GM19193 (cell line): ENCODE data around the gene TEKT5.

Experiments
- POLR2A ChIP-seq: IDR thresholded peaks from 4 replicates; pipeline ENCODE4 v1.6.1; 2011; ENCODE audit not compliant: insufficient read depth, insufficient read length; ENCODE audit errors: extremely low read depth

The TEKT5 gene

DNA sequence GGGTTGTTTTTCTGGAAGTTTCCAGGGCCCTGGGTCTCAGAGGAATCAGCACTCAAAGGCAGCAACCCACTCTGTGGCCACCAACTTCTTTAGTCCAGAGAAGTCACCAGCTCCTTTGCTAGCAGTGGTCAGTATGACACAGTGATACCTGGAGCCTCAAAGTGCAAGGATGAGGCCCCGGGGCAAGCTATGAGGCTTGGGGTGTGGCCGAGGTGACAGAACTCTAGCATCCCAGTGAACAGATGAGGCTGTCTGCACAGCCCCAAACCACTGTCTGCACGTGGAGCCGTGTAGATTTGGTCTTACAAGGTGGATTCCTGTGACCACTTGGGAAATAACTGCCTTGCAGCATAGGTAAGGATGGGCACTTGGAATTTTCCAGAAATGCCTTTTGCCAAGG lies 24.9 kb downstream of the TEKT5 start:
- no peak for TF ChIP-seq POLR2A

DNA sequence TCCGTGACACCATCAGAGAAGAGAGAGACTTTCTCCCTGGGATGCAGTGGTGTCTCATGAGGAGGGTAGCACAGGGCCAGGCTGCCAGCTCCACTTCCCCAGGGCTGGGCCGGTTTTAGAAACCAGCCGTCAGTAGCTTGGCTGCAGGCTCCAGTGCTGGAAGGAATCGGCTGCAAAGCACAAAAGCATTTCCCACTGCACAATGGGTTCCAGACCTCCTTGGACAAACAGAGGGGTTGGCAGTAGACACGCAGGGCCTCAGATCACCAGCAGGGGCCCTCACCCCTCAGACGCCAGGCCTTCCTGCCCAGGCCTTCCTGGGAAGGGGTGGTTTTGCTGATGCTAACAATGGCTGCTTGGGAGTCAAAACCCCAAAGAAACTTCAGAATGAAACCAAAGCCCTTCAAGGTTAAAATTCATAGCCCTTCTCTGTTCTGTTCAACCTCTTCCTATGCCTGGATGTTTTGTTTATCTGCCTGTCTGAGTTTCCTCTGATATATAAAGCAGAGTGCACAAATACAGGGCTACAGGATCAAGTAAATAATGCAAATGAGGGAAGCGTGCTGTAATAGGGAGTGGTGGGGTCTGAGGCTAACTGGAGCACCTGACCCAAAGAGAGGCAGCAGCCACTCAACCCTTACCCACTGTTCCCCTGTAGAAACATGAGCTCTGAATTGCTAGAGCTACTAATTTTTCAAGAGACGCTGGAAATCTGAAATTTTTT lies 26.2 kb downstream of the TEKT5 start:
- TF ChIP-seq POLR2A = no peak

DNA sequence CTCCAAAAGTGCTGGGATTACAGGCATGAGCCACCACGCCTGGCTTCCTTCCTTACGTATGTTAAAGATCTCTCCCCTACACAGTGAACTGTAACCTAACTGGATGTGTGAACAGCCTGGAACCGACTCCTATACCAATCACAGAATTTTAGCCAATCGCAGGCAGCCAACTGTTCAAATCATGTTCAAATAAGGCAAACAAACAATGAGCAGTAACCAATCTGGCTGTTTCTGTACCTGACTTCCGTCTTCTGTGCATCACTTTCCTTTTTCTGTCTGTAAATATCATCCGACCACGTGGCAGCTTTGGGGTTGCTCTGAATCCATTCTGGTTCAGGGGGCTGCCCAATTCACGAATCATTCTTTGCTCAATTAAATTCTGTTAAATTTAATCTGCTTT lies 27.5 kb downstream of the TEKT5 start:
- no peak for TF ChIP-seq POLR2A

DNA sequence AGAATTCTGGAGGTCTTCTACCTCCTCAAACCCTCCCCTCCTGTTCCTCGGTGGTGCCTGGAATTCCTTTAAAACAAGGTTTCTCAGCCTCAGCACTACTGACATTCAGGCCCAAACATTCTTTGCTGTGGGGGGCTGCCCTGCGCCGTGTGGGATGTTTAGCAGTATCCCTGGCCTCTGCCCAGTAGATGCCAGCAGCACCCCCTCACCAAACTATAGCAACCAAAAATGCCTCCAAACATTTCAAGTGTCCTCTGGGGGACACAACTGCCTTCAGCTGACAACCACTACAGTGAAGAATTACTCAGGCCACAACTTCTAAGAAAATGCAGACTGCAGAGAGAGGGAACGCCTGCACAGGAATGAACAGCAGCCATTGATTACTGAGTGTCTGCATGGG lies 28.4 kb downstream of the TEKT5 start:
- no peak for TF ChIP-seq POLR2A

DNA sequence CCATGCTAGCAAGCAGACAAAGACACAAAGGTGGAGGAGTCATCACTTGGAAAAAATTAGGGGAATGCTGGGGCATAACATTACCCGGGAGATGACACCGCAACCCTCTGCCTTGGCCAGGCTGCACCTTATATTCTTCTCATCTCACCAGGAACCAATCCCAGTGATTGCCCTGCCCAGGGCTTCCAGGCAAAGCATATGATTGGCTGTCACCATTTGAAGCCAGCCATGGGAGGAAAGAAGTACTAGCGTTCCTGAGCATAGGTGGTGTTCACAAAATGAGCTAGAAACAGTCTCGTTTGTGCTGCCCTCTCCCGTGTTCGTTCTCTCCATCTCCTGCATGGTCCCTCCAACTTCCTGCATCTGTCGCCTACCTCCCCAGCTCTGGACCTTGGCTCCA lies 29.6 kb downstream of the TEKT5 start:
- no peak for TF ChIP-seq POLR2A

DNA sequence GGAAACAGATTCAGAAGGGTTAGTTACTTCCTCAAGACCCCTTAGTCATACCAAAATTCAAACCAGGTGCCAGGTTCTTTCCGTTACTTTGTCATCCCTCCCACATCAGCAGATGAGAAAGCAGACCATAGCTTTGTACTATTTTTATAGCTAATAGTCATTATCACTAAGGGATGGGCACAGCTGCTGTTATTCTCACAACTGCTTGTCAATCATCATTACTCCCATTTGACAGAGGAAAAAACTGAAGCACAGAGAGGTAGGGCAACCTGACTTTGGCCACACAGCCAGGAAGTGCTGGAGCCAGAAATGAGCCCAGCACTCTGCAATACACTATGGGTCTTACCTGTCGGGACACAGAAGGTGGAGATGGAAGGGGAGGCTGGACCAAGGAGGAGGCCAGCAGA lies 30.0 kb downstream of the TEKT5 start:
- no peak for TF ChIP-seq POLR2A

DNA sequence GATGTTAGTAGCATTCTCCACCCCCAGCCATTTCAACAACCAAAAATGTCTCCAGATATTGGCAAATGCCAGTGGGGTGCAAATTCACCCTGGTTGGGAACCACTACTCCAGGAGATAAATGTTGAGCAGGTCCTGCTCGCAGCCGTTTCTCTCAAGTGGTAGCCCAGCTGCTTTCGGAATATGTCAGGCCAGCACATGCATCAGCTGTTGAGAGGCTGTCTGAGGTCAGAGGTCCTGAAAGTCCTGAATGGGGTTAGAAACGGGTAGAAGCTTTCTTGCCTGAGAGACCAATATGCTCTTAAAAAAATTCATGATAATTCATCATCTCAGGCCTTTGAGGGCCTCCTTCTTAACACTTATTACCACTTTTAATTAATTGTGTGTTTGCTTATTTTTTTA lies 31.0 kb downstream of the TEKT5 start:
- TF ChIP-seq POLR2A = no peak

DNA sequence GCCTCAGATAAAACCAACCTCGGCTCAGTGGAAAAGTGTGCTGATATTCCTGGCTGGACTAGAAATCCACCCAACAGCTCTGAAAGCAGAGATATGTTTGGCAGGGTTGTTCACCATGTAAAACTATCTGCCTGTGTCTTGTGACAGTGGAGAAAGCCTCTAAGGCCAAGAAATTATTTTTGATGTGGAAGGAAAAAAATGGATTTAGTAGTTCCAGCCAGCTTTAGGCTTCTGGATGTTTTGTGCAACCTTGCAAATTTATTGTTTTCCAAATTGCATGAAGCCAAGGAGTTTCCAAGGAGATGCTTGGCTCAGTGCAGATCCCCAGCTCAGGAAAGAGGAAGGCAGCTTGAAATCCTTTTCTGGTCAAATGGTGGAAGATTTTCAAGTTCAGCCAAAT lies 31.6 kb downstream of the TEKT5 start:
- TF ChIP-seq POLR2A = no peak

DNA sequence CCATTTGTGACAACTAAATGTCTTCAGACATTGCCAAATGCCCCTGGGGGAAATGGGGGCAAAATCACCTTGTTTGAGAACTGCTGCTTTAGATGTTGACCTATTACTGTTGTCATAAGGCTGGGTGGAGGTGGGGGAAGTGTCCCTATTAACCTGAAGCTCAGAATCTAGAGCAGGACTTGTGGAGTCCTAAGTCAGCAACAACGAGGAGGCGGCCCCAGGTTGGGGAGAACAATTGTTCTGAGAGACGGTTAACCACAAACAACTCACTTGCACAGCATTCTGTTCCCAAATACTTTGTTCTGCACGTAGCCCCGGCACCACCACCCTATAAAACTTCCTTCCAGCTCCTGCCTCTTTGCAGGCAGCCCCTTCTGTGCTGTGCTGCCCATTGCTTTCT lies 32.5 kb downstream of the TEKT5 start:
- no peak for TF ChIP-seq POLR2A

DNA sequence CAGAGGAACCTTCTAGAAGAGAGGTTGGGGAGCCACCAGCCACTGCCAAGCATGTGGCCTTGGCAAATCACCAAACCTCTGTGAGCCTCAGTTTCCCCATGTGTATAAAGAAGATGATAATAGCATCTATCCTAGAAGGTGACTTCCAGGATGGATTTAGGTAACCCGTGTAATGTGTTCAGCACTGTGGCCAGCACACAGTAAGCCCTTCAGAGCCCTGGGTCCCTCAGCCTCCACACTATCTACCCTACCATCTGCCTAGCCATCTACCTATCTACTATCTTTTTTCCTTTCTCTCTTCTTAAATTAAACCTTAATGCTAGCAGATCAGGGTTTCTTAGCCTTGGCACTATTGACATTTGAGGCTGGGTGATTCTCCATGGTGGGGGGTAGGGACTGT lies 33.0 kb downstream of the TEKT5 start:
- no peak for TF ChIP-seq POLR2A

DNA sequence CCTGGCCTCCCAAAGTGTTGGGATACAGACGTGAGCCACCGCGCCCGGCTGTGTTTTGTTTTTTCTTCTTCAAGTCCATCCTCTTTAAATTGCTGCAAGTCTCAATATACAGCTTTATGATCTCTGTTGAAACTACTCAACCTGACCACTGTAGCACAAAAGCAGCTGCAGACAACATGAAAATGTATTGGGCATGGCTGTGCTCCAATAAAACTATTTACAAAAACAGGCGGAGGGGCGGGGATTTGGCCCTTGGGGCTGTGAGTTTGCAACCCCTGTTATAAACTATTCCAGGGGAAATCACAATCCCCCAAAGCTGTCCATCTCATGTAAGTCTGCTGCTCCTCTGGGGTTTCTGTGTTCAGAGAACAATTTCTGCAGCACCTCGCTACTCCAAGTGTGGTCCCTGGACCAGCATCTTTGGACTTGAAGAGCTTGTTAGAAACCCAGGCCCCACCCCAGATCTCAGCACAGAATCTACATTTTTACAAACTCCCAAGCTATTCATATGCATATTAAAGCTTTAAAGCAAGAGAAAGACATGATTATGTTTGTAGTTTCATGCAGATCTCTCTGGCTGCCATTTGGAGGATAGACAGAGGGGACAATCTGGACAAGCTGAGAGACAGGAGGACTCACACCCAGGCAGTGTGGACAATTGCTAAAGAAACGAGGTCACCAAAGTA lies 33.6 kb downstream of the TEKT5 start:
- TF ChIP-seq POLR2A = no peak

DNA sequence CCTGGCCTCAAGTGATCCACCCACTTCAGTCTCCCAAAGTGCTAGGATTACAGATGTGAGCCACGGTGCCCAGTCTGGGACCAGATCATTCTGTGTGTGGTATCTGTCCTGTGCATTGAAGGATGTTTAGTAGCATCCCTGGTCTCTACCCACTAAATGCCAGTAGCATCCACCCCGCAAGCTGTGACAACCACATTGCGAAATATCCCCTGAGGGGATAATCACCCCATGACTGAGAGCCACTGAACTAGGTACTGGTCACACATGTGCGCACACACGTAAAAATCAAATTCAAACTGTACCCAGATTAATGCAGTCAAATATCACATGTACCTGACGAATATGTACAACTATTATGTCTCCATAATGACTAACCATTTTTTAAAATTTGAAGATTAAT lies 35.8 kb downstream of the TEKT5 start:
- no peak for TF ChIP-seq POLR2A

DNA sequence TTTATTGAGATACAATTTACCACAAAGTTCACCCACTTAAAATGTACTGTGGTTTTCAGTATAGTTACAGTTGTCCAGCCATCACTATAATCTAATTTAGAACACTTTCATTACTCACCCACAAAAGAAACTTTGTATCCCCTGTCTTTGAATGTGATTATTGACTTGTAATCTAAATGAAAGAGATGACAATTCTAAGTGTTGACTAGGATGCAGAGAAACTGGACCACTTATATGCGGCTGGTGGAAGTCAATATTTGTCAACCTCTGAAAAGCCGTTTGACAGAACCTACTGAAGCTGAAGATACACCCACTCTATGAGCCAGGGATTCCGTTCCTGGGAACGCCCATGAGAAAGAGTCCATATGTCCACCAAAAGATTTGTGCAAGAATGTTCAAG lies 36.8 kb downstream of the TEKT5 start:
- TF ChIP-seq POLR2A = no peak

DNA sequence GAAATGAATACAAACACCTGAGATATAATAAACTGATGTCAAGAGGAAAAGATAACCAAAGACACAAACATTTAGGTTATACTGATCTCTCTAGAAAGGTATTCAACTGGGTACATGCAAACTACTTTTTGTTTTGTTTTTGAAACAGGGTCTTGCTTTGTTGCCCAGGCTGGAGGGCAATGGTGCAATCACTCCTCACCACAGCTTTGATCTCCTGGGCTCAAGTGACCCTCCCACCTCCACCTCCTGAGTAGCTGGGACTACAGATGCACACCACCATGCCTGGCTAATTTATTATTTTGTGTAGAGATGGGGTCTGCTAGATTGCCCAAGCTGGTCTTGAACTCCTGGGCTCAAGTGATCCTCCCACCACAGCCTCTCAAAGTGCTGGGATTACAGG lies 38.1 kb downstream of the TEKT5 start:
- no peak for TF ChIP-seq POLR2A

DNA sequence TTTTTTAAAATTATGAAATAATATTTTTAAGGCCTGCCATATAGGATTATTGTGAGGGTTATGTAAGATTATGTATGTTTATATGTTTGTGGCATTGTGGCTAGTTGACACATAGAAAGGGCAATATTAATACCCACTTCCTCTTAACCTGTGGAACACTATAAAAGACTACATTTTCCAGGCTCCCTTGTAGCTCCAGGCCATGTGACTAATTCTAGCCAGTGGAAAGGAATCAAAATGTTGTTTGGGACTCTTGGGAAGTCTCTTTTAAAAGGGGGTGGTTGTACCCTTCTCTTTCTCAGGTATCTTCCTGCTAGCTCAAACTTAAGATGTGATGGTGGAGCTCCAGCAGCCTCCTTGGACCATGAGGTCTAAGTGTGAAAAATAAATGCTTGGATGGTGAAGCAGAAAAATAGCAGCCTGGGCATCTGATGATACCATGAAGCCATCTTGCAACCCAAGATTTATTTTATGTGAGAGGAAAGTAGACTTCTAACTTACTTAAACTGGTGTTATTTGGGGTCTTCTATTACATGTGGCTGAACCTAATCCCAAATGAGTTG lies 39.2 kb downstream of the TEKT5 start:
- TF ChIP-seq POLR2A = no peak
